Mucosa of gallbladder (tissue), 1 donor: ENCODE results near the gene TASP1. TPM values are rescaled to one million over a fixed set of nuclear protein-coding genes. Genes with fewer than 3 reads are reported as not detected.
"Not testable (repeated sequence)": the region's sequence is repeated elsewhere in the genome, so short reads cannot be mapped to it uniquely, and the experiment has no call there.

ENCODE experiments used
- DNase-seq: peaks from one replicate; pipeline ENCODE4 v3.0.0-alpha.2; 2020; ENCODE audit warnings: low spot score
- total RNA-seq: library from RNA; stranded (reverse); gene quantifications from one replicate; pipeline ENCODE4 v1.2.1, GENCODE V29; 2021
- donor health status: DM: no; HTN: no; CAD: no.

The TASP1 gene
- total RNA-seq, 1 donor from 2014 or later: 11.8 TPM

DNA sequence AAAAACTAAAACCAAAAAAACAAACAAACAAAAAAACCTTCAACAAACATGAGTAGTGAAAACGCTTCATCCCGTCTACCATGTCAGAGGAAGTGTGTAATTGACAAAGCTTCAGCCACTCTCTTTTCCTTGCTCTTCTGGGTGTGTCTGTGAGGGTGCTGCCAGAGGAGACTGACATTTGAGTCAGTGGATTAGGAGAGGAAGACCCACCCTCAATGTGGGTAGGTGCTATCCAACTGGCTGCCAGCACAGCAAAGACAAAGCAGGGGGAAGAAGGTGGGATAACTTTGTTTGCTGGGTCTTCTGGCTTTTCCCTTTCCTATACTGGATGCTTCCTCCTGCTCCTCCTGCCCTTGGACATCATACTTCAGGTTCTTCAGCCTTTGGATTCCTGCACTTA lies 145.6 kb downstream of the TASP1 start:
- no peak for DNase-seq

GRCh38 chr20:13492001-13492481 lies 146.7 kb downstream of the TASP1 start:
- DNase-seq: no peak

- no peak for DNase-seq
These were observed 151.5 kb downstream of the TASP1 start for GRCh38 chr20:13487202-13487601.

DNA sequence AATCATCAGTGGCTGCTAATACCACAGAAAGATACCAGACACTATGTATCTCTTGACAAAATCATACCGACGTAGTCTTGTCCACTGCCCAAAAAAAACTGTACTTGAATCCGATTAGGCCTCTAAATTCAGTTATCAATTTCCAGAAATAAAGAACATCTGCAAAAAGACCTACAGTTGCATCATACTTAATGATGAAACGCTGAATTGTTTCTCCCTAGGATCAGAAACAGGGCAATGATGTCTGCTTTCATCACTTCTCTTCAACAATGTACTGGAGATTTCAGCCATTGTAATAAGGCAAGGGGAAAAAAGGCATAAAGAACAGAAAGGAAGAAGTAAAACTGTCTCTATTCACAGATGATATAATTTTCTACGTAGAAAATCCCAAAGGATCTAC lies 152.0 kb downstream of the TASP1 start:
- no peak for DNase-seq

DNA sequence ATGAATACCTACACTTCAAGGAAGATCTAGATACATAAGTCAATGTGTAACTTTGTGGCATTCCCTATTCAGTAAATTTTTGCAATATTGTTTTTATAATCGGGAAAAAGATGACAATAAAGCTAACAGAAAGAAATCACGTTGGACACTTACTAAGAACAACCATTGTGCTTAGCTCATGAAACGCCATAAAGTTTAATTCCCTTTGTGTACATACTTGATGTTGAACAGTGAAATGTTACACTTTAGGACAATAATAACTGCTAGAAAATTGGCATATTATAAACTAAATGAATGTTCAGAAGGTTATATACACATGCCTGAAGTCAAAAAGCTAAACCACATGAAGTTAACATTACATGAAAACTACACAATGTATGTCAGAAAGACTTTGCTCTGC lies 153.2 kb downstream of the TASP1 start:
- DNase-seq: no peak

DNA sequence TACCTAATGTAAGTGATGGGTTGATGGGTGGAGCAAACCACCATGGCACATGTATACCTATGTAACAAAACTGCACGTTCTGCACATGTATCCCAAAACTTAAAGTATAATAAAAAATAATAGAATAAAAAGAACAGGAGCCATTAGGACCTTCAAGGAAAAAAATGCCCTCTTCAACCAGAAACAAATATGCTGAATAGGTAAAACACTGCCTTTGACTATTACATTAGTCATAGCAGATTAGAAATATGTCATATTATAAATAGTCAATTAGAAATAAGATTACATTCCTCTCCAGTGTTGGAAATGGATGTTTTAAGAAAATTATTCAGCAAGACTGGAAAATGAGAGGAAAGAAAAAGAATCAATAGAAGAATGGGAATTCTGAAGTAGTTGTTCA lies 153.7 kb downstream of the TASP1 start:
- DNase-seq: not testable (repeated sequence)

DNA sequence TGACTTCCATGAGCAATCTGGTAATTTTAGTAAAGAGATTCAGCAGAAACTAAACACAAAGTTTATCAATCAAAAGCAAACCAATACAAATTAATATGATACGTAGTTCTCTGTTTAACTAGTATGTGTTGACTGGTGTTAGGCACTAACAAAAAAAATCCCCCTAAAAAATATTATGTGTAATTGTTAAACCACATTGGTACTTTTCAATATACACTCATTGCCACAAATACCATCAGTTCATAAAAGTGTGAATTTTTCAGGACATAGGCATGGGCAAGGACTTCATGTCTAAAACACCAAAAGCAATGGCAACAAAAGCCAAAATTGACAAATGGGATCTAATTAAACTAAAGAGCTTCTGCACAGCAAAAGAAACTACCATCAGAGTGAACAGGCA lies 155.3 kb downstream of the TASP1 start:
- DNase-seq: not testable (repeated sequence)

DNA sequence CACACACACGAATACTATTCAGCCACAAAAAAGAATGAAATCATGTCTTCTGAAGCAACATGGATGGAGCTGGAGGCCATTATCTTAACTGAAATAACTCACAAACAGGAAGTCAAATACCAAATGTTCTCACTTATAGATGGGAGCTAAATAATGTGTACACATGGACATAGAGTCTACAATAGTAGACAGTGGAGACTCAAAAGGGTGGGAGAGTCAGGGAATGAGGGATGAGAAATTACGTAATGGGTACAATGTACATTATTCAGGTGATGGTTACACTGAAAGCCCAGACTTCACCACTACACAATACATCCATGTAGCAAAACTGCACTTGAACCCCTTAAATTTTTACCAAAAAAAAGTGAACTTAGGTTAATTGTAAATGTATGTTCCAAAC lies 160.4 kb downstream of the TASP1 start:
- DNase-seq: no peak

DNA sequence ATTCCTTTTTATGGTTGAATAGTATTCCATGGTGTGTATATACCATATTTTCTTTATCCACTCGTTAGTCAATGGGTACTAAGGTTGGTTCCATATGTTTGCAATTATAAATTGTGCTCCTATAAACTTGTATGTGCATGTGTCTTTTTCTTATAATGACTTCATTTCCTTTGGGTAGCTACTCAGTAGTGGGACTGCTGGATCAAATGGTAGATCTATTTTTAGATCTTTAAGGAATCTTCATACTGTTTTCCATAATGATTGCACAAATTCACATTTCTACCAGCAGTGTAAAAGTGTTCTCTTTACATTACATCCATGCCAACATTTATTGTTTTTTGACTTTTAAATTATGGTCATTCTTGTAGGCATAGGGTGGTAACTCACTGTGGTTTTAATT lies 164.3 kb downstream of the TASP1 start:
- no peak for DNase-seq

DNA sequence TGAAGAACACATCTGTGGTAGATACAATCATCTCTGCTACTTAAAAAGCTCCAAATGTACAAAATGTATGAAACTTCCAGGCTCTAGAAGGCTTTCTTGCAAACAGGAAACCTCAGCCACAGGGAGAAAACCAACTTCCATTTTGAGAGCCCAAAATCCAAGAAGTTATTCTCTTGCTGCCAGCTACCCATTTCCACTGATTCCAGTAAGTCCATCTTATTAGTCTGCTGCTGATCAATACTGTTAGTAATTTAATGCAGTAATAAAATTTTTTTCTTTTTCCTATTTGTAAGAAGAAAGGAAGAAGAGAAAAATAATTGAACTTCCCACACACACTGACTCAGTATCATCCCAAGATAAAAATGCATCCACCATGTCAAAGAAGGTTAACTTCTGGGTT lies 169.5 kb downstream of the TASP1 start:
- no peak for DNase-seq

GRCh38 chr20:13468166-13468565 lies 170.6 kb downstream of the TASP1 start:
- DNase-seq: no peak

- no peak for DNase-seq
These were observed 174.0 kb downstream of the TASP1 start for GRCh38 chr20:13464702-13465101.

- no peak for DNase-seq
These were observed 176.8 kb downstream of the TASP1 start for GRCh38 chr20:13461849-13462458.

GRCh38 chr20:13458860-13459451 lies 179.8 kb downstream of the TASP1 start:
- no peak for DNase-seq

DNA sequence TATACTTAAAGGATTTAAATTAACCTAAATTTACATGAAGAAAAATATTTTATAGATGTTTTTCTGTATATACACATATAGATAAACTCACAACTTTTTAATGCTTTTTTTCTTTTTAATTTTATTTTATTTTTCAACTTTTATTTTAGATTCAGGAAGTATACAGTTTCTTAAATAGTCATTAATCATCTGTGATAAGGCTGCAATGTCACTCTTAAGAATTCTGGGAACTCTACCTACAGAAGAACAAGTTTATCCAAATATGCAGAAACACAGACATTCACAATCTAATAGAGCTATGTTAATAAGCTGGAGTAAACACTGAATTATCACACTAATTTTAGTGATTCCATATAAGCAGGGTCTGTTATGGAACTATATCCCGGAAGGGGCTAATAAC lies 181.2 kb downstream of the TASP1 start:
- DNase-seq: no peak

DNA sequence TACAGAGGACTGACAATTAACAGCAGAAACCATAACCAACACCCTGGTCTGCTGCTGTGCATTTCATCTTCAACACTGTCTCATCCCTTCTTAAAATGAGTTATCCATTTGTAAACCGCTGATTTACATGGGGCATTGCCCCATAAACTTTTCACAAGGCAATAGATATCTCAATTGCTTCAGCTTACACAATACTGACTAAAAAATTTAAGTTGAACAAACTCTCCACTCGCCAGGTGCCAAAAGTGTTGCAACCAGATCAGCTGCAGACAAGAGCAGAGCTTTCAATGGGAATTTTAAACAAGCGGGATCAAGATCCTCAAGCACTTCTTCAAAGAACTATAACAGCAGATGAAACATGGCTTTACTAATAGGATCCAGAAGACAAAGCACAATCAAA lies 183.0 kb downstream of the TASP1 start:
- no peak for DNase-seq

DNA sequence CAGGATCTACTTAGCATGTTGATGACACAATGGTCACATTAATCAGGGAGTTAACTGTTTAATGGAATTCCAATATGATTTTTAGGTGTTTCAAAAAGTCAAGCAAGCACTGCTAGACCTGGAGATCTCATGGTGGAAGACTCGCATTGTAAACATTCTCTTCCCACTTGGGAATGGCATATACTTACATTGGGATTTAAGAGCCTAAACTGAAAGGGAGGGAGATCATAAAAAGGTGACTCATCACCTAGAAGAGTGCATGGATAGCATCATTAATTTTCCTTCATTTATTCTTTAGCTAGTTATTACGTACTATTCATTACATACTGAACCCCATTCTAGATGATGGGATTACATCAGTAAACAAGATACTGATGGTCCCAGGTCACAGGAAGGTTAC lies 185.4 kb downstream of the TASP1 start:
- no peak for DNase-seq

- DNase-seq: no peak
These were observed 186.1 kb downstream of the TASP1 start for GRCh38 chr20:13452470-13453124.

GRCh38 chr20:13449868-13450434 lies 188.8 kb downstream of the TASP1 start:
- DNase-seq: no peak

GRCh38 chr20:13447385-13448180 lies 191.1 kb downstream of the TASP1 start:
- no peak for DNase-seq

GRCh38 chr20:13443690-13444089 lies 195.0 kb downstream of the TASP1 start:
- no peak for DNase-seq

DNA sequence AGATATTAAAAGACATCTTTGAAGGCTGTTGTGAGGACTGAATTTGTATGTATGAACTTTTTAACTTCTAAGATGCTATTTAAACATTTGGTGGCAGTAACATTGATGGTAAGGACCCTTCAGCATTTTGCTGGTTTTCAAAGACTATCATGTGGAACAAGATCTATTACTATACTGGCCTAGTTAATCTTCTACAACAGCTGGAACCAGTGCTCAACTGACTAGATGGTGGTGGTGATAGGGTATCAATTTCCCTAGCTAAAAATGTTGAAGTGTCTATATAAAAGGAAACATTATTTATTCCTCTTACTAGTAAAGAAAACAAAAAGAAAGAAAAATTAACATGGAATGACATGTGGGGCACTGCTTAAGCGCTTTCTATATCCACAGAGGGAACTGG lies 195.7 kb downstream of the TASP1 start:
- DNase-seq: no peak
